GM19395 (cell line): Measurements from ENCODE around the gene HMCN1.

Source experiments
- ATAC-seq: cut with Tn5 transposase; IDR thresholded peaks from one replicate; pipeline ENCODE4 v1.9.1; 2021; ENCODE audit warnings: mild to moderate bottlenecking, moderate library complexity; ENCODE audit not compliant: unreplicated experiment

HMCN1 gene

GRCh38 chr1:185803241-185803640 is 69.0 kb downstream of the HMCN1 start:
- no peak for ATAC-seq

GRCh38 chr1:185804206-185804605 is 70.0 kb downstream of the HMCN1 start:
- no peak for ATAC-seq

- no peak for ATAC-seq
Observed at GRCh38 chr1:185804608-185805007, 70.4 kb downstream of the HMCN1 start.

- no peak for ATAC-seq
Observed at GRCh38 chr1:185807275-185807674, 73.1 kb downstream of the HMCN1 start.

GRCh38 chr1:185808631-185809030 is 74.4 kb downstream of the HMCN1 start:
- ATAC-seq = no peak

GRCh38 chr1:185811073-185811709 is 77.0 kb downstream of the HMCN1 start:
- ATAC-seq = no peak

GRCh38 chr1:185812934-185813333 is 78.7 kb downstream of the HMCN1 start:
- ATAC-seq = no peak

GRCh38 chr1:185813401-185813979 is 79.3 kb downstream of the HMCN1 start:
- peak; percentile 64 for ATAC-seq

- no peak for ATAC-seq
Observed at GRCh38 chr1:185816460-185816859, 82.3 kb downstream of the HMCN1 start.

GRCh38 chr1:185819798-185820197 is 85.6 kb downstream of the HMCN1 start:
- no peak for ATAC-seq

GRCh38 chr1:185821612-185822385 is 87.6 kb downstream of the HMCN1 start:
- ATAC-seq = no peak

- ATAC-seq = no peak
Observed at GRCh38 chr1:185823467-185823866, 89.3 kb downstream of the HMCN1 start.

- no peak for ATAC-seq
Observed at GRCh38 chr1:185824106-185824505, 89.9 kb downstream of the HMCN1 start.

GRCh38 chr1:185825556-185825955 is 91.4 kb downstream of the HMCN1 start:
- ATAC-seq = no peak

GRCh38 chr1:185834371-185834905 is 100.2 kb downstream of the HMCN1 start:
- no peak for ATAC-seq

GRCh38 chr1:185835191-185835590 is 101.0 kb downstream of the HMCN1 start:
- no peak for ATAC-seq

GRCh38 chr1:185837711-185838110 is 103.5 kb downstream of the HMCN1 start:
- no peak for ATAC-seq

- no peak for ATAC-seq
Observed at GRCh38 chr1:185838111-185838510, 103.9 kb downstream of the HMCN1 start.

GRCh38 chr1:185840880-185841279 is 106.7 kb downstream of the HMCN1 start:
- ATAC-seq = no peak

- ATAC-seq = no peak
Observed at GRCh38 chr1:185843297-185843869, 109.2 kb downstream of the HMCN1 start.

- no peak for ATAC-seq
Observed at GRCh38 chr1:185843986-185844385, 109.8 kb downstream of the HMCN1 start.
